OCI-LY3 (cell line): Measurements from ENCODE around the gene FAM13A.

ENCODE experiments used
- H2AFZ ChIP-seq: fragments of 200-600, 300-600 bp; shearing (Covaris generic); 2 replicates; pipeline ENCODE4 v1.6.0; 2014; ENCODE audit warnings: antibody characterized with exemption, low read depth, low read length
- H3K27ac ChIP-seq: fragments of 200-600, 300-600 bp; sonication (generic); 2 replicates; pipeline ENCODE4 v1.5.1; 2014; ENCODE audit warnings: mild to moderate bottlenecking, low read length, moderate library complexity, mixed read lengths
- H3K27me3 ChIP-seq: fragments of 200-600, 300-600 bp; sonication (generic); 2 replicates; pipeline ENCODE4 v1.6.1; 2014; ENCODE audit warnings: low read depth, low read length, mixed read lengths
- H3K36me3 ChIP-seq: fragments of 200-600, 300-600 bp; sonication (generic); replicated peaks from 2 replicates; pipeline ENCODE3; 2014; ENCODE audit warnings: low read depth, low read length, mixed read lengths
- H3K4me1 ChIP-seq: fragments of 300-600, 200-600 bp; sonication (generic); 2 replicates; pipeline ENCODE4 v1.6.1; 2014; ENCODE audit warnings: low read length, mixed read lengths
- H3K4me2 ChIP-seq: fragments of 200-600, 300-600 bp; sonication (generic); 2 replicates; pipeline ENCODE4 v1.6.1; 2014; ENCODE audit warnings: low read length, mixed read lengths
- H3K4me3 ChIP-seq: fragments of 300-600, 200-600 bp; sonication (generic); 2 replicates; pipeline ENCODE4 v1.5.1; 2014; ENCODE audit warnings: antibody characterized with exemption, mild to moderate bottlenecking, low read length, moderate library complexity
- H3K79me2 ChIP-seq: fragments of 300-600, 200-600 bp; shearing (Covaris generic); 2 replicates; pipeline ENCODE4 v1.6.1; 2014; ENCODE audit warnings: mild to moderate bottlenecking, low read length, mixed read lengths
- H3K9ac ChIP-seq: fragments of 300-600, 200-600 bp; shearing (Covaris generic); 2 replicates; pipeline ENCODE4 v1.6.0; 2014; ENCODE audit warnings: mild to moderate bottlenecking, low read length, moderate library complexity
- H3K9me3 ChIP-seq: fragments of 200-600, 300-600 bp; shearing (Covaris generic); 2 replicates; pipeline ENCODE4 v1.6.1; 2014; ENCODE audit warnings: low read length, mixed read lengths; ENCODE audit not compliant: insufficient read depth
- H4K20me1 ChIP-seq: fragments of 200-600, 300-600 bp; sonication (generic); 2 replicates; pipeline ENCODE4 v1.6.1; 2016; ENCODE audit warnings: low read length, mixed read lengths; ENCODE audit not compliant: insufficient read depth
- EZH2phosphoT487 ChIP-seq: fragments of 200-600 bp; shearing (Covaris generic); IDR thresholded peaks from 2 replicates; pipeline ENCODE4 v1.6.1; 2018; ENCODE audit warnings: antibody characterized with exemption, mixed run types, low read depth
- TF ChIP-seq, protein P1 (sequence below): fragments of 200-600, 300-600 bp; sonication (generic); IDR thresholded peaks from 2 replicates; pipeline ENCODE4 v1.5.1; 2014; ENCODE audit warnings: antibody characterized with exemption, low read length, low read depth

The FAM13A gene

DNA sequence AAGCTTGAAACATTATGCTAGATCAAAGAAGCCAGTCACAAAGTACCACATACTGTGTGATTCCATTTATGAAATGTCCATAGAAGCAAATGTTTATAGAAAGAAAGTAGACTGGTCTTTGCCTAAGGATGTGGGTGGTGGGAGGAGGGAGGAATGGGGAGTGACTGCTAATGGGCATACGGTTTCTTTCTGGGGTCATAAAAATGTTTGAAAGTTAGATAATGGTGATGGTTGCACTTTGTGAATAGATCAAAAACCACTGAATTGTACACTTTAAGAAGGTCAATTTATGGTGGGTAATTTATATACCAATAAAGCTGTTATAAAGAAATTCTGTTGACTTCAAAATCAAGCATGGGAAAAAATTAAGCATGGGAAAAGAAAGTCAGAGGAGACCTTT lies 56.6 kb downstream of the FAM13A start:
- Histone ChIP-seq H3K27me3 (no peaks in the 10 kb centered on the region), H3K4me3 (no peak overlapping the region), H3K79me2 (no peaks in the 10 kb centered on the region), H3K4me1 (0 out of 2 replicates have a peak, but pooled peaks cover 2% of the 10 kb centered on the region), H3K36me3 (peaks cover 2% of the 10 kb centered on the region), H3K27ac (no peak overlapping the region), H3K9me3 (no peaks in the 10 kb centered on the region), H3K4me2 (no peak overlapping the region), H3K9ac (no peak overlapping the region), H2AFZ (no peak overlapping the region), H4K20me1 (no peaks in the 10 kb centered on the region)
- no peak for TF ChIP-seq EZH2phosphoT487
- TF ChIP-seq, protein P1, sequence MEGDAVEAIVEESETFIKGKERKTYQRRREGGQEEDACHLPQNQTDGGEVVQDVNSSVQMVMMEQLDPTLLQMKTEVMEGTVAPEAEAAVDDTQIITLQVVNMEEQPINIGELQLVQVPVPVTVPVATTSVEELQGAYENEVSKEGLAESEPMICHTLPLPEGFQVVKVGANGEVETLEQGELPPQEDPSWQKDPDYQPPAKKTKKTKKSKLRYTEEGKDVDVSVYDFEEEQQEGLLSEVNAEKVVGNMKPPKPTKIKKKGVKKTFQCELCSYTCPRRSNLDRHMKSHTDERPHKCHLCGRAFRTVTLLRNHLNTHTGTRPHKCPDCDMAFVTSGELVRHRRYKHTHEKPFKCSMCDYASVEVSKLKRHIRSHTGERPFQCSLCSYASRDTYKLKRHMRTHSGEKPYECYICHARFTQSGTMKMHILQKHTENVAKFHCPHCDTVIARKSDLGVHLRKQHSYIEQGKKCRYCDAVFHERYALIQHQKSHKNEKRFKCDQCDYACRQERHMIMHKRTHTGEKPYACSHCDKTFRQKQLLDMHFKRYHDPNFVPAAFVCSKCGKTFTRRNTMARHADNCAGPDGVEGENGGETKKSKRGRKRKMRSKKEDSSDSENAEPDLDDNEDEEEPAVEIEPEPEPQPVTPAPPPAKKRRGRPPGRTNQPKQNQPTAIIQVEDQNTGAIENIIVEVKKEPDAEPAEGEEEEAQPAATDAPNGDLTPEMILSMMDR = no peak

DNA sequence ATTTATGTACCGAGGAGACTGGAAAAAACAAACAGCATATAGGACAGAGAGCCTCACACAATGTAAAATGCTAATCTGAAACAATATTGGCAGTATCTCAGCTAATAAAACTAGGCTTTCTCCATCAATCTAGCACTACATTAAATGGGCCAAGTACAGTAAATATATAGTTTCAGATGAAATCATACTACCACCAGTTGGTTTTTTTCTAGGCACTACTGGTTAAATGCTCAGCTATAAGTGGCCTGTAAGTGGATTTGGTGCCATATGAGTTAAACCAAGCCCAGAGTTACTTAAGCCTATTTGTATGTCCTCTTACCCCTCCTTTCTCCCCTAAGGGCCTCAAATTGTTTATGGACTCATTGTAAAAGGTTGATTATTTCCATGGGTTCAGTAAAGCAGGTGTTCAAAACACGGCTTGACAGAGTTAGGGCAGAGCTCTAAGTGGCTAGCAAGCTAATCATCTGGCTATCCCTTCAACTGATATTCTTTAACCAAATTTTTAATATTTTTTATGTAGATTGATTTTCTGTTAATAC lies 57.5 kb downstream of the FAM13A start:
- 0 out of 2 replicates have a peak, but pooled peaks cover 2% of the 10 kb centered on the region for H3K4me1 ChIP-seq
- TF ChIP-seq, protein P1 = no peak
- TF ChIP-seq EZH2phosphoT487 = no peak

DNA sequence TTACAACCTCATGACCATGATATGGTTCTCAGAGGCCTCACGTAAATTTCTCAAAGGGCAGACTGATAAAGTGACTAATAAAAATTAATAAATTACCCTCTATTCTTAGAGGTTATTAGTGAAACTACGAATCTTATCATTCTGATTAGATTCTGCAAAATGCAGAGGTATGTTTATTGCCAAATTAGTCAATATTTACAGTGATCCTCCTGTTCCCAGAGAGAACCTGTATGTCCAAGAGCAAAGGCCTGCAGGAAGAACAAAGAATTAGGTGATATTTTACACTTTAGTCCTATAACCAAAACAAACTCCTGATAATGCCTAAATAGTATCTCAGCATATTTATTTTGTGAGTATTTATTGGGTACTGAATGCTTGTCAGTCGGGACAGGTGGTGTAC lies 58.1 kb downstream of the FAM13A start:
- Histone ChIP-seq H2AFZ (no peak overlapping the region), H3K27me3 (no peaks in the 10 kb centered on the region), H3K4me2 (no peak overlapping the region), H3K4me1 (0 out of 2 replicates have a peak, but pooled peaks cover 2% of the 10 kb centered on the region), H3K27ac (no peak overlapping the region), H3K4me3 (no peak overlapping the region), H3K9me3 (no peaks in the 10 kb centered on the region), H3K79me2 (no peaks in the 10 kb centered on the region), H3K9ac (no peak overlapping the region), H3K36me3 (no peaks in the 10 kb centered on the region), H4K20me1 (no peaks in the 10 kb centered on the region)
- TF ChIP-seq EZH2phosphoT487 = no peak

More for the DNA sequence above, 57.5 kb downstream of the FAM13A start:
- no peak overlapping the region for H3K4me3 ChIP-seq
- H3K9ac ChIP-seq = no peak overlapping the region
- no peaks in the 10 kb centered on the region for H4K20me1 ChIP-seq
- H3K36me3 ChIP-seq = no peaks in the 10 kb centered on the region
- no peak overlapping the region for H2AFZ ChIP-seq
- H3K27ac ChIP-seq = no peak overlapping the region
- H3K27me3 ChIP-seq = no peaks in the 10 kb centered on the region
- H3K79me2 ChIP-seq = no peaks in the 10 kb centered on the region
- no peaks in the 10 kb centered on the region for H3K9me3 ChIP-seq
- no peak overlapping the region for H3K4me2 ChIP-seq

DNA sequence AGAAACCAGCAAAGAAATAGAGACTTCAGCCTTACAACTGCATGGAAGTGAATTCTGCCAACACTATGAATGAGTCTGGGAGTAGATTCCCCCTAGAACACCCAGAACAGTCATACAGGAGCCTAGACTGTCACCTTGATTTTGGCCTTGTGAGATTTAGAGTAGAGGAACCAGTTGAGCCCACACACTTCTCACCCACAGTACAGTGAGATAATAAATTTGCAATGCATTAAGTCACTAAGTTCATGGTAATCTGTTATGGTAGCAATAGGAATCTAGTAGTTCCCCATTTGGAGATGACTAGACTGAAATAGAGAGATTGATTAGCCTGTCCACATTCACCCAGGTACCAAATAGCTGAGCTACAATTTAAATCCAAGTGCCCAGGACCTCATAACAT lies 59.0 kb downstream of the FAM13A start:
- H3K9ac ChIP-seq = no peak overlapping the region
- H3K27ac ChIP-seq = no peak overlapping the region
- H3K27me3 ChIP-seq = no peaks in the 10 kb centered on the region
- H2AFZ ChIP-seq = no peak overlapping the region
- TF ChIP-seq EZH2phosphoT487 = no peak
- TF ChIP-seq, protein P1 = no peak
- no peaks in the 10 kb centered on the region for H3K79me2 ChIP-seq
- no peaks in the 10 kb centered on the region for H3K36me3 ChIP-seq
- H4K20me1 ChIP-seq = no peaks in the 10 kb centered on the region
- no peak overlapping the region for H3K4me2 ChIP-seq
- H3K4me1 ChIP-seq = peaks cover 8% of the 10 kb centered on the region
- H3K9me3 ChIP-seq = no peaks in the 10 kb centered on the region
- no peak overlapping the region for H3K4me3 ChIP-seq
